ENCODE results near the gene FGF22.
"Not testable (repeated sequence)": the region's sequence is repeated elsewhere in the genome, so short reads cannot be mapped to it uniquely, and the experiment has no call there.

Gene FGF22

DNA sequence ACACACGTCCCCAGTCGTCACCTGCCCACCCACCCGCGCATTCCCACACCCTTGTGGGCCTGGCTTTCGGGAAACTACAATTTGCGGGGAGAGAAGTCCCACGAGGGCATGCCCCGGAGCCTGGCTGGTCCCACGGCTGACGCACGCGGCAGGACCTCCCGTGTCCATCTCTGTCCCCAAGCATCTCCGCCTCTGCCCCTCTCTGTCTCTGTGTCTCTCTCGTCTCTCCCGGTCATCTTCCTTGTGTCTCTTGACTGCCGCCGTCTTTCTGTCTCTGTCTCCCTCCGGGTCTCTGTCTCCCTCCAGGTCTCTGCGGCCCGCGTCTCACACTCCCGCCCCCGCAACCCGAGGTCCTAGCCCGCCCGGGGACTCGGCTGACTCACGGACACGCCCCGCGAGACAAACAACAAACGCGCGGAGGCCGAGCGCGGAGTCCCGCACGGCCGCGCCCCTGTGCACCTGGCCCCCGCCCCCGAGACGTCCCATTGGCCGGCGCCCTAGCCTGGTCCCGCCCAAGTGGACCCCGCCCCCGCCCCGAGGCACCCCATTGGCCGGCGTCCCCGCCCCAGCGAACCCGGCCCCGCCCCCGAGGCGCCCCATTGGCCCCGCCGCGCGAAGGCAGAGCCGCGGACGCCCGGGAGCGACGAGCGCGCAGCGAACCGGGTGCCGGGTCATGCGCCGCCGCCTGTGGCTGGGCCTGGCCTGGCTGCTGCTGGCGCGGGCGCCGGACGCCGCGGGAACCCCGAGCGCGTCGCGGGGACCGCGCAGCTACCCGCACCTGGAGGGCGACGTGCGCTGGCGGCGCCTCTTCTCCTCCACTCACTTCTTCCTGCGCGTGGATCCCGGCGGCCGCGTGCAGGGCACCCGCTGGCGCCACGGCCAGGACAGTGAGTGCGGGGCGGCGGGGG, at the start of gene FGF22:
Gene FGF22 (plus strand): TSS at position 627 of the 908 bp plus-strand sequence. CDS start 47 bp downstream, at position 674.
- in situ Hi-C loops (cut with HindIII; ENCODE audit: low sequenced_read_pairs), result no loop called here

DNA sequence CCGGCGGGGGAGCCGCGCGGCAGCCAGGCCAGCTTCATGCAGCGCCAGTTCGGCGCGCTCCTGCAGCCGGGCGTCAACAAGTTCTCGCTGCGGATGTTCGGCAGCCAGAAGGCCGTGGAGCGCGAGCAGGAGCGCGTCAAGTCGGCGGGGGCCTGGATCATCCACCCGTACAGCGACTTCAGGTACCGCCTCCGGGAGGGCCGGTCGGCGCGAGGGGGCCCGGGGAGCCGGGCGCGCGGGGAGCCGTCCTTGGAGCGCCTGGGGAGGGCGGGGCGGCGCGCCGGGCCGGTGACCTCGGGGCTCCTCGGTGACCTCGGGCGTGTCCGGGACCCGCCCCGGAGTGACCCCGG, 49.3 kb upstream of the FGF22 start:
- in situ Hi-C loops (cut with HindIII; ENCODE audit: low sequenced_read_pairs), result no loop called here

DNA sequence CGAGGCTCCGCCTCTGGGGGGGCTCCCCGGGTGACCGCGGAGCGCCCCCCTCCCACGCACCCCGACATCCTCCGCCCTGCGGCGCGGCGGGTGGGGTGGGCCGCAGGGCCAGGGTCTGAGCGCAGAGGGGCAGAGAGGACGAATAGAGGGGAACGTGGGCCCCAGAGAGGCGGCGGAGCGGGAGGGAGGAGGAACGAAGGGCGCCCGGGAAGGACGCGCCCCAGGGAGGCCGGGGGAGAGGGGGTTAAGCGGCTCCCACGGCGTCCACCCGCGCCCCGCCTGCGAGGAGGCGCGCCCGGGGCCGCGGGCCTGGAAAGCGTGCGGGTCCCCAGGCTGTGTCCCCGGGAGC, 49.0 kb upstream of the FGF22 start:
- in situ Hi-C loops (cut with HindIII; ENCODE audit: low sequenced_read_pairs), result no loop called here

DNA sequence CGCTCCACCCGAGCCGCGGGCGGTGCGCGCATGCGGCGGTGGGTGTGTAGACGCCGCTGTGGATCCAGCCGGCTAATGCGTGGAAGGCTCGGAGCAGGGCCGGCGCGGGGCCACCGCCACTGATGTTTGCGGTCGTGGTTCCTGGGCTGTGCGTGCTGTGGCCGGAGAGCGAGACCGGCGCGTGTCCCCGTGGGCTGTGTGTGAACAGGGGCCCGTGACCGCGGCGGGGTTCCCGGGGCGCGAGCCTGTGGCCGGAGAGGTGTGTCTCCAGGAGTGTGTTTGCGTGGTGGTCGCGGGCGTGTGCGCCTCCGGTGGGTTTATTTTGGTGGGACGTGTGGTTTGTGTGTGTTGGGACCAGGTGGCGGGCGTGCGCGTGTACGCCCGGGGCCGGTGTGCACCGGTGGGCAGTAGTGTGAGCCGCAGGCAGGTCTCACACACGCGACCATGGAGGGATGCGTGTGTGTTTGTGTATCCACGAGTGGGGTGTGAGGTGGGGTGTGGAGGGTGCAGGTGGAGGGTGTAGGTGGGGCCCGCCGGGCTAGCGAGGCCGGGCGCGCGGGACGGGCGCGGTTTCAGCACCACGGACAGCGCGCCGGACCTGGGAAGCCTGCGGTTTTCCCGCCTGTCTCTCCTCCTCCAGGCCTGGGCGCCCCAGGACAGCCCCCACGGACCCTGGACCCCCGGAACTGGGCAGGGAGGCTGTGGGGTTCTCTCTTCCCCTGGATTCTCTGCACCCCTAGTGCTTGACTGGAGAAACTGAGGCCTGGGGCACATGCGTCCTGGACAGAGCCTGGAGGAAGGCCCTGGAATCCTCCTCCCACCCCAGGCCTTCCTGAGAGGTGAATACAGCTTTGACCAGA, 48.4 kb upstream of the FGF22 start:
- in situ Hi-C loops (cut with HindIII; ENCODE audit: low sequenced_read_pairs), result no loop called here

DNA sequence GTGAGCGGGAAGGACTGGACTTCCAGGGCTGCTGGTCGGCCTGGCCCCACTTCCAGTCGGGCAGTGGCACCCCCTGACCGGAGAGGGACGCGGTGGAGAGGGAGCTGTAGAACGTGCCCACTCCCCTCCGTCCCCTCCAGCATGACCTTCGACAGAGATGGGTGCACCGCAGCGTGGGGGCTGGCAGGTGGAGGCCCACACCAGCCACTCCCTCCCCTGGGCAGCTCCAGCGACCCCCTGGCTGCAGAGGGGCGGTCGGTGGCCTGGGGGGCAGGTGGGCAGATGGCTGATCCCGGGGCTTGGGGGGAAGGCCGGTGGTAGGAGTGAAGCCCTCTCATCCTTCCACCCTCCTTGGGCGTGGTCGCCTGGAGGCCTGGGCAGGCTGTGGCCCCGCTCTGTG, 47.6 kb upstream of the FGF22 start:
- in situ Hi-C loops (cut with HindIII; ENCODE audit: low sequenced_read_pairs), result no loop called here

DNA sequence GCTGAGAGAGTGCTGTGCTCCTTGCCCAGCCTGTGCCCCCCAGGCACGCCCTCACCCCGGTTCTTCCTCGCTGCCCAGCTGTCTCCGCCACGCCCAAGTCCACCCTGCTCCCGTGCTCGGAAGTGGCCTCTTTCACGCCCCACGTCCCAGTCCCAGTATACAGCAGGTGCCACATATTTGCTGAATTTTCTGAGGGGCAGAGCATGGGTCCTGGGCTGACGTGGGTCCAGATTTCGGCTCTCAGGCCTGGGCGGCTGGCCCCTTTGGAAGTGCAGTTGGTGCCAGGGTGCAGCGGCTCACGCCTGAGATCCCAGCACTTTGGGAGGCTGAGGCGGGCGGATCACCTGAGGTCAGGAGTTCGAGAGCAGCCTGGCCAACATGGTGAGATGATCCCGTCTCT, 46.6 kb upstream of the FGF22 start:
- in situ Hi-C loops (cut with HindIII; ENCODE audit: low sequenced_read_pairs), result no loop called here

DNA sequence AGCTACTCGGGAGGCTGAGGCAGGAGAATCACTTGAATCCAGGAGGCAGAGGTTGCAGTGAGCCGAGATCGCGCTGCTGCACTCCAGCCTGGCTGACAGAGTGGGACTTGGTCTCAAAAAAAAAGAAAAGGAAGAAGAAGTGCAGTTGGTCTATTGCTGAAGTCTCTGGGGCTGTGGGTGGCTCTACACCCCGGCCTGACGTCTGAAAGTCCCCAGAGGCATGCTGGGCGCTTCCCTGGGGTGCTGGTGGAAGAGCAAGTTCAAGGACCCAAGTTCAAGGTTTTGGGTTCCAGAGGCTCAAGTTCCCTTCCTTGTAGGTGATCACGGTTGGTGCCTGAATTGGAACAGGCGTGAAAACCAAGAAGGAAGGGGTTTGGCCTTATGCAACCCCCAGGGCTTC, 46.2 kb upstream of the FGF22 start:
- in situ Hi-C loops (cut with HindIII; ENCODE audit: low sequenced_read_pairs), result no loop called here

DNA sequence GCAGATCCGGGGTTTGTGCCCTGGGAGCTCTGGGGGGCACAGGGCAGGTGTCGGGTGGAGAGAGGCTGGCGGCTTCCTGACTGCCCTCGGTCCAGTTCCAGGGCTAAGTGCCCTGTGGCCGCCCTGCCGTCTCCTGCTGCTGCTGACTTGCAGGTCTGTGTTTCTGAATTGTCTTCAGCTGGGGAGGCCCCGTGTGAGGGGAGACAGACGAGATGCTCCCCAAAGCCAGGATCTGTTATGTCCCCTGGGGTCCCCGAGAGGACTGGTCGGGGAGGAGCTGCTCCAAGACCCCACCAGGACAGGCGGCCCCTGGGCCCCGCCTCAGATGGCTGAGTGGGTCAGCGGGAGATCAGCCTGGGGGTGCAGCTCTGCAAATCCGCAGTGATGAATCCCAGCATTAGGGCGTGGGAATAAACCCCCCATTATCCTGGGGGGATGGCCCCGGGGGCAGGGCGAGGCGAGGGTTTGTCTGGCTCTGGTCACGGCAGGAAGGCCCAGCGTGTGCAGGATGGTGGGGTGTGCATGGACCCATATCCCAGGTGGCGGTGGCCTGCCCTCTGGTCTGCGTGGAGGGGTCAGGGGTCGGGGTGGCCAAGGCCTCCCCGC, 45.3 kb upstream of the FGF22 start:
- in situ Hi-C loops (cut with HindIII; ENCODE audit: low sequenced_read_pairs), result no loop called here

DNA sequence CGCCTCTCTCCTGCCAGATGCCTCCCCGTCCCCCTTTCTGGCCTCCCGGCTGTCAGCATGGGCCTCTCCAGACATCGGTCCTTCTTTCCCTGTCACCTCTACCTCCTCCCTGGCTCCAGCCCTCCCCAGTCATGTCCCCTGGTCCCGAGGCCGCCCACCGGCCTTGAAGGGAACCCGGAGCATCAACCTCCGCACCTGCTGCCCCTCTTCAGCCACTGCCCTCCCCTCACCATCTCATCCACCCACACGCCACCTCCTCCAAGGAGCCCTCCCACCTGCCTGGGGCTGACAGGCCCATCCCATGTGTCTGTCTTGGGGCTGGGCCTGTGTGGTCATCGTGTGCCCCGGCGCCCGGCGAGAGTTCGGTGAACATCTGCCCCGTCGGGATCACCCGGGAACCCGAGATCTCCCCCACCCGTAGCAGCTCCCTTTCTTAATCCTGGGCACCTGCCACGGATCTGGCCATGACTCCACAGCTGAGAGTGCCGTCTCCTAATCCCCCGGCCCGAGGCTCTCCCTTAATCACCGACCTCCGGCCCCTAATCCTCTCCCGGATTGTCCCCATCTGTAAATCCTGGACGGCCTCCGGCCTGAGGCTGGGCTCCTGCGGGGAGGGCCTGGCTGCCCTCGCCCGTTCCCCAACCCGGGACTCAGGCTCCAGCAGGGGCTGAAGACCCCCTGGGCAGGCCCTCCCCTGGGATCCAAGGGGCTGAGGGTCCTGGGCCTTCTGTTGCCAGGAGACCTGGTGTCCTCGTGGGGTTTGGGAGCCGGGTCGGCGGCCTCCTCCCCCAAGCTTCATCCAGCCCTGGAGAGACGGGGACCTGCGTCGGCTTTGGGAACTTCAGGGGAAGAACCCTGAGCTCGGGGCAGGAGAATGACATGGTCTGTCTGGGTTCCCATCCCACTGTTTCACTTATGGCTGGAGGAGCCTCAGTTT, 44.1 kb upstream of the FGF22 start:
- in situ Hi-C loops (cut with HindIII; ENCODE audit: low sequenced_read_pairs), result no loop called here

DNA sequence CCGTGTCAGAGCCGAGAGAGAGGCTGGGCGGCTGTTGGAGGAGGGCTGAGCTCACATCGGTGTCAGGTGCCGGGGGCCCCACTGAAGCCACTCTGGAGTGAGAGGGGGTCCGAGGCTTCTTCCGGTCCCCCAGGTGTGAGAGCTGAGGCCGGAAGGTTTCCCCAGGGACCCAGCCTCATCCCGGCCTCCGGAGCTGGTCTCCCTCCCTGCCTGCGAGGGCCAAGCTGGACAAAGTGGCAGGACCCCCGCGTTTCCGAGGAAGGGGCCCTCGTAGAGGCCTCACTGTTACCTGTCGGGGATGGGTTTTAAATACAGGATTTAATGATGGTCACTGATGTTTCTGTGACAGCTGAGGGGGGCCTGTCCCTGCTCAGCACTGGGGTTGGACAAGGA, 43.4 kb upstream of the FGF22 start:
- in situ Hi-C loops (cut with HindIII; ENCODE audit: low sequenced_read_pairs), result no loop called here

DNA sequence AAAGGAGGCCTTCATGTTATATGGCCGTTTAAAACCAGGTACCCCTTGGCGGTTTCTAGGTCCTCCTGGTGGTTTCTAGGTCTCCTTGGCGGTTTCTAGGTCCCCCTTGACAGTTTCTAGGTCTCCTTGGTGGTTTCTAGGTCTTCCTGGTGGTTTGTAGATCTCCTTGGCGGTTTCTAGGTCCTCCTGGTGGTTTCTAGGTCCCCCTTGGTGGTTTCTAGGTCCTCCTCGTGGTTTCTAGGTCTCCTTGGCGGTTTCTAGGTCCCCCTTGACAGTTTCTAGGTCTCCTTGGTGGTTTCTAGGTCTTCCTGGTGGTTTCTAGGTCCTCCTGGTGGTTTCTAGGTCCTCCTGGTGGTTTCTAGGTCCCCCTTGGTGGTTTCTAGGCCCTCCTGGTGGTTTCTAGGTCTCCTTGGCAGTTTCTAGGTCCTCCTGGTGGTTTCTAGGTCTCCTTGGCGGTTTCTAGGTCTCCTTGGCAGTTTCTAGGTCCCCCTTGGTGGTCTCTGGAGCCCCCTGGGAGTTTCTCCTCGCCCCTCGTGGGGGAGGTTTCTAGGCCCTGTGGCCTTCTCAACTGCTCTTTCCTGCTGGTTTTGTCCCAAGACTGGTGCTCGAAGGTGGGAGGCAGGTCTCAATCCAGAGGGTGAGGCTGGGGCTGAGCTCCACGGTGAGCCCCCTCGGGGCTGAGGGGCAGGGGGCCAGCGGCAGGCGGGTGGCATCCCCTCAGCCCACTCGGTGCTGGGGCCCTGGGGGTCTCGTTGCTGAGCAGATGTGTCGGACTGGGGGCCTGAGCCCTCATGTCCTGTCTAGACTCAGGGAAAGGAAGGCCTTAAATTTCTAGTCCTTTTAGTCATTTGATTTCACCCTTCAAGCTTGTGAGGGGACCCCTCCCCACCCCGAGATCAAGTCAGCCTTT, 42.0 kb upstream of the FGF22 start:
- in situ Hi-C loops (cut with HindIII; ENCODE audit: low sequenced_read_pairs), result no loop called here

DNA sequence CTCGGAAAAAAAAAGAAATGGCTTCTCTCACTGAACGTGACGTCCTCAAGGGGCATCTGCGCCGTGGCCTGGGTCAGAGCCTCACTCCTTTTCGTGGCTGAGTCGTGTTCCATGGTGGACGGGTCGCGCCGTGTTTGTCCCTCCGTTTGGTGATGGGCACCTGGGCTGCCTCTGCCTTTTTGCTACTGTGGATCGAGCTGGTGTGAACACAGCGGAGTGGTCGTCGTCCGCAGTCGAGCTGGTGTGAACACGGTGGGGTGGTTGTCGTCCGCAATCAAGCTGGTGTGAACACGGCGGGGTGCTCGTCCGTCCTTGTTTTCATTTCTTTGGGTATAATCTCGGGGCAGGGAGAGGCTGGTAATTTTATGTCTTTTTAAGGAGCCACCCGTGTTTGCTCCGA, 38.4 kb upstream of the FGF22 start:
- in situ Hi-C loops (cut with HindIII; ENCODE audit: low sequenced_read_pairs), result no loop called here

DNA sequence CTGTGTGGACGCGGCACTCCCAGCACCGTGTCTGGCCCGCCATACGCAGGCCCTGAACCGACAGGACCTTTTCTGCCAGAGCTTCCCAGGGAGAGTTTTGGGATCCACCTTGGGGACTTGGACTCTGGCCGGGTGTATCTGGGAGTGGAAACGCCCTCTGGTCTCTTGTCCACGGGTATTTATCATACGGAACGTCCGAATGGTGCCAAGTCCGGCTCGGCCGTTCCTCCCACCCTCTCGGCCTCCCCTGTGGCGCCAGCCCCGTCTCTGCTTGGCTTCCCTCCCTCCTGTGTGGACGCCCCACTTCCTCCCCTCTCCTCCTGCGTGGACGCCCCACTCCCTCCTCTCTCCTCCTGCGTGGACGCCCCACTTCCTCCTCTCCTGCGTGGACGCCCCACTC, 37.9 kb upstream of the FGF22 start:
- in situ Hi-C loops (cut with HindIII; ENCODE audit: low sequenced_read_pairs), result no loop called here

DNA sequence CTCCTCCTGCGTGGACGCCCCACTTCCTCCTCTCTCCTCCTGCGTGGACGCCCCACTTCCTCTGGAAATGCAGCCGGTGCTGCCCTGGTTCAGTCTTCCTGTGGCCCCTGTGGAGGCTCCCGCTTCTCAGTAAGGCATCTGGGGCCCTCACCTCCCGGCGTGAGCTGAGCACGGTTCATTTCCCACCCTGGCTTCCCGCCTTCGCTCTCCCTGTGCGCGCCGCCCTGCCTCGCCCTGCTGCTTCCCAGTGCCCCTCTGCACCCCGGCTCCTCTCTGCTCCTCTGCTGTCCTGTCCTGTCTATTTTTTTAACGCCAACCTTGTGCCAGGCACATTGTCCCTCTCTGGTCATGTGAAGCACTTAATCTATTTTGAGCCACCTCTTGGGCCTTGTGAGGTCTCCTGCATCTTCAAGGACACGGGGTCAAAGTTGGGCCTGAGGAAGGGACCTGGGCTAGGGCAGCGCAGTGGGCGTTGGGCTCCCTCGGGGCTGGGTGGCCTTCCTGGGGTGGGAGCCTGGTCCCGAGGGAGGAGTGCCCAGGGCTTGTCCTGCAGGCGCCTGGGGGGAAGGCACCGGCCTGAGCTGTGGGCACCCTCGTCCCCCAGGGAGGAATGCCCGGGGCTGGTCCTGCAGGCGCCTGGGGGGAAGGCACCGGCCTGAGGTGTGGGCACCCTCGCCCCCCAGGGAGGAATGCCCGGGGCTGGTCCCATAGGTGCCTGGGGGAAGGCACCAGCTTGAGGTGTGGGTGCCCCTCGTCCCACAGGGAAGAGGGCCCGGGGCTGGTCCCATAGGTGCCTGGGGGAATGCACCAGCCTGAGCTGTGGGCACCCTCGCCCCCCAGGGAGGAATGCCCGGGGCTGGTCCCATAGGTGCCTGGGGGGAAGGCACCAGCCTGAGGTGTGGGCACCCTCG, 37.0 kb upstream of the FGF22 start:
- in situ Hi-C loops (cut with HindIII; ENCODE audit: low sequenced_read_pairs), result no loop called here

DNA sequence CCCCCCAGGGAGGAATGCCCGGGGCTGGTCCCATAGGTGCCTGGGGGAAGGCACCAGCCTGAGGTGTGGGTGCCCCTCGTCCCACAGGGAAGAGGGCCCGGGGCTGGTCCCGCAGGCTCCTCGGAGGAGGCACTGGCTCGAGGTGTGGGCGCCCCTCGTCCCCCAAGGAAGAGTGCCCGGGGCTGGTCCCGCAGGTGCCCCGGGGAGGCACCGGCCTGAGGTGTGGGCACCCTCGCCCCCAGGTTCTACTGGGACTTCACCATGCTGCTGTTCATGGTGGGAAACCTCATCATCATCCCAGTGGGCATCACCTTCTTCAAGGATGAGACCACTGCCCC, 36.4 kb upstream of the FGF22 start:
- in situ Hi-C loops (cut with HindIII; ENCODE audit: low sequenced_read_pairs), result not testable (repeated sequence)

DNA sequence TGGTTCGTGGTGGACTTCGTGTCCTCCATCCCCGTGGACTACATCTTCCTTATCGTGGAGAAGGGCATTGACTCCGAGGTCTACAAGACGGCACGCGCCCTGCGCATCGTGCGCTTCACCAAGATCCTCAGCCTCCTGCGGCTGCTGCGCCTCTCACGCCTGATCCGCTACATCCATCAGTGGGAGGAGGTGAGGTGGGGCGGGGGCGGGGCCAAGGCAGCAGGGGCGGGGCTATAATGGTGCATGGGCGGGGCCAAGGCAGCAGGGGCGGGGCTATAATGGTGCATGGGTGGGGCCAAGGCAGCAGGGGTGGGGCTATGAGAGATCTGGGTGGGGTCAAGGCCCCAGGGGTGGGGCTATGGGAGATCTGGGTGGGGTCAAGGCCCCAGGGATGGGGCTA, 35.9 kb upstream of the FGF22 start:
- in situ Hi-C loops (cut with HindIII; ENCODE audit: low sequenced_read_pairs), result not testable (repeated sequence)

DNA sequence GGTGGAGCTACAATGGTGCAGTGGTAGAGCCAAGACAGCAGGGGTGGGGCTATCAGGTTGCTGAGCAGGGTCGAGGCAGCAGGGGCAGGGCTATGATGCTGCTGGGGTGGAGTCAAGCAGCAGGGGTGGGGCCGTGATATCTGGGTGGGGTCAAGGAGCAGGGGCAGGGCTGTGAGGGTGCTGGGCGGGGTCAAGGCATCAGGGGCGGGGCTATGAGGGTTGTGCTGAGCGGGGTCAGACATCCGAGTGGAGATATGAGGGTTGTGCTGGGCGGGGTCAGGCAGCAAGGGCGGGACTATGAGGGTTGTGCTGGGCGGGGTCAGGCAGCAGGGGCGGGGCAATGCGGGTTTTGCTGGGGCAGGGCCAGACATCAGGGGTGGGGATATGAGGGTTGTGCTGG, 35.3 kb upstream of the FGF22 start:
- in situ Hi-C loops (cut with HindIII; ENCODE audit: low sequenced_read_pairs), result no loop called here

DNA sequence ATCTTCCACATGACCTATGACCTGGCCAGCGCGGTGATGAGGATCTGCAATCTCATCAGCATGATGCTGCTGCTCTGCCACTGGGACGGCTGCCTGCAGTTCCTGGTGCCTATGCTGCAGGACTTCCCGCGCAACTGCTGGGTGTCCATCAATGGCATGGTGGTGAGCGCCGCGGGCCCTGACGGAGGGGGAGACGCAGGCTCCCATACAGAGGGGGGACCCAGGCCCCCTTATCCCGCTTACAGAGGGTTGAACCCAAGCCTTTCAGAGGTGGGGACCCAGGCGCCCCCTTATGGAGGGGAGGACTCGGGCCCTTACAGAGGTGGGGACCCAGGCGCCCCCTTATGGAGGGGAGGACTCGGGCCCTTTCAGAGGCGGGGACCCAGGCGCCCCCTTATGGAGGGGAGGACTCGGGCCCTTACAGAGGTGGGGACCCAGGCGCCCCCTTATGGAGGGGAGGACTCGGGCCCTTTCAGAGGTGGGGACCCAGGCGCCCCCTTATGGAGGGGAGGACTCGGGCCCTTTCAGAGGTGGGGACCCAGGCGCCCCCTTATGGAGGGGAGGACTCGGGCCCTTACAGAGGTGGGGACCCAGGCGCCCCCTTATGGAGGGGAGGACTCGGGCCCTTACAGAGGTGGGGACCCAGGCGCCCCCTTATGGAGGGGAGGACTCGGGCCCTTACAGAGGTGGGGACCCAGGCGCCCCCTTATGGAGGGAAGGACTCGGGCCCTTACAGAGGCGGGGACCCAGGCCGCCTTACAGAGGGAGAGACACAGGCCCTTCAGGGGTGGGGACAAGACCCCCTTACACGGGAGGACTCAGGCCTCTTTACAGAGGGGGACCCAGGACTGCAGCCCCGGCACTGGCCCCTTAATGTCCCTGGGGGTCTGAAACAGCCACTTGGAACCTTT, 34.4 kb upstream of the FGF22 start:
- in situ Hi-C loops (cut with HindIII; ENCODE audit: low sequenced_read_pairs), result not testable (repeated sequence)
